Measurements from ENCODE around the gene CYB5R3. TPM values are rescaled to one million over a fixed set of nuclear protein-coding genes. Genes with fewer than 3 reads are reported as not detected.

Gene CYB5R3
- total RNA-seq, 4 donors from 2014 or later: 52.6 to 120 (median 75.5) TPM

DNA sequence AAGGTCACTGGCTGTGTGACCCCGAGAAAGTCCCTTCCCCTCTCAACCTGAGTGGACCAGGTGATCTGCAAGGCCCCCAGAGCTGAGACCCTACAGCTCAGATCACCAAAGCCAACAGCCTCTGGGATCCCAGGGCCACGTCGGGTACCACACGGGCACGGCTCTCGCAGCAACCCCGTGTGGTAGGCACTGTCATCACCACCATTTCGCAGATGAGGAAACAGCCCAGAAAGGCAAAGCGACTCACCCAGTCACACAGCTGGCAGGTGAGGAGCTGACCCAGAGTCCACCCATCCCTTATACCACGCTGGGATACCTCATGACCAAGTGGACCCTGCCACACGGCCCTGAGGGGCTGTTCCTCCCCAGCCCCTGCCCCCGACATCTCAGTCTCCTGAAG, 11.6 kb downstream of the CYB5R3 start:
- Histone ChIP-seq H3K36me3 (peaks cover 8 to 23% of the 10 kb centered on the region in 2 donors), H3K27me3 (no peaks in the 10 kb centered on the region), H3K4me1 (peaks cover 9 to 16% of the 10 kb centered on the region in 2 donors), H3K4me3 (replicated peaks in 1 of 3) (no peak overlapping the region), H3K9me3 (no peaks in the 10 kb centered on the region), H3K27ac (no peak overlapping the region)
- WGBS, 2 donors: 89 to 99% methylated on average over 6 to 11 of the region's 12 CpGs
- no peak for TF ChIP-seq POLR2A (IDR thresholded peaks at IDR 0.05)
- TF ChIP-seq, protein P1, sequence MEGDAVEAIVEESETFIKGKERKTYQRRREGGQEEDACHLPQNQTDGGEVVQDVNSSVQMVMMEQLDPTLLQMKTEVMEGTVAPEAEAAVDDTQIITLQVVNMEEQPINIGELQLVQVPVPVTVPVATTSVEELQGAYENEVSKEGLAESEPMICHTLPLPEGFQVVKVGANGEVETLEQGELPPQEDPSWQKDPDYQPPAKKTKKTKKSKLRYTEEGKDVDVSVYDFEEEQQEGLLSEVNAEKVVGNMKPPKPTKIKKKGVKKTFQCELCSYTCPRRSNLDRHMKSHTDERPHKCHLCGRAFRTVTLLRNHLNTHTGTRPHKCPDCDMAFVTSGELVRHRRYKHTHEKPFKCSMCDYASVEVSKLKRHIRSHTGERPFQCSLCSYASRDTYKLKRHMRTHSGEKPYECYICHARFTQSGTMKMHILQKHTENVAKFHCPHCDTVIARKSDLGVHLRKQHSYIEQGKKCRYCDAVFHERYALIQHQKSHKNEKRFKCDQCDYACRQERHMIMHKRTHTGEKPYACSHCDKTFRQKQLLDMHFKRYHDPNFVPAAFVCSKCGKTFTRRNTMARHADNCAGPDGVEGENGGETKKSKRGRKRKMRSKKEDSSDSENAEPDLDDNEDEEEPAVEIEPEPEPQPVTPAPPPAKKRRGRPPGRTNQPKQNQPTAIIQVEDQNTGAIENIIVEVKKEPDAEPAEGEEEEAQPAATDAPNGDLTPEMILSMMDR (IDR thresholded peaks at IDR 0.05): no peak
- no peak for DNase-seq
- intact Hi-C loops (cut with DNase I): no loop called here

GRCh38 chr22:42636506-42636905, 12.7 kb downstream of the CYB5R3 start:
- TF ChIP-seq, protein P1 (IDR thresholded peaks at IDR 0.05): no peak
- TF ChIP-seq POLR2A (IDR thresholded peaks at IDR 0.05): no peak
- WGBS, 2 donors: 89 to 90% methylated on average over 9 to 17 of the region's 17 CpGs
- Histone ChIP-seq H3K27me3 (no peaks in the 10 kb centered on the region), H3K27ac (peak overlapping the region in 2 of 3 donors; percentile 38 to 45), H3K4me3 (replicated peaks in 1 of 3) (no peak overlapping the region), H3K36me3 (peaks cover 15 to 29% of the 10 kb centered on the region in 2 donors), H3K9me3 (no peaks in the 10 kb centered on the region), H3K4me1 (peaks cover 9 to 16% of the 10 kb centered on the region in 2 donors)
- intact Hi-C loops (cut with DNase I): no loop called here
- DNase-seq: no peak

DNA sequence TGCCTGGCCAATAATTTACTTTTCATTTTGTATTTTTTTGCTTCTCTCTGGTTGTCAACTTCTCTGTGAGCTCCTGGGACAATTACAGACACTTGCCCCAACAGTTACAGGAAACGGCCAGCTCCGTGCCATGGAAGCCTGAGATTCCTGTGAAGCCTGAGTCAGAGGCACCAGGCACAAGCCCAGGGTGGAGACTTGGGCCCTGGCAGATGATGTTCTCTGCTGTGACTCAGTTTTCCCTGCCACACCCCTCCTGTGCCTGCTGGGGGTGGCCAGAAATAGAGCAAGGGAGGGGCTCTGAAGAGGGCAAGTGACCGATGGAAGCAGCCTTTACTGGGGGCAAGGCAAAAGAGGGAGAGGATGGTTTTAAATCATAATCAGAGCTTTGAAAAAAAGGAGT, 13.7 kb downstream of the CYB5R3 start:
- Histone ChIP-seq H3K9me3 (no peaks in the 10 kb centered on the region), H3K4me1 (peaks cover 9 to 16% of the 10 kb centered on the region in 2 donors), H3K27ac (peak overlapping the region in 2 of 3 donors; percentile 38 to 45), H3K27me3 (no peaks in the 10 kb centered on the region), H3K36me3 (peaks cover 24 to 38% of the 10 kb centered on the region in 2 donors), H3K4me3 (replicated peaks in 1 of 3) (no peak overlapping the region)
- intact Hi-C loops (cut with DNase I): no loop called here
- DNase-seq: no peak
- WGBS, 2 donors: 80 to 86% methylated on average over 3 of the region's 3 CpGs
- TF ChIP-seq, protein P1 (IDR thresholded peaks at IDR 0.05): no peak
- no peak for TF ChIP-seq POLR2A (IDR thresholded peaks at IDR 0.05)

- Histone ChIP-seq H3K27me3 (no peaks in the 10 kb centered on the region), H3K9me3 (no peaks in the 10 kb centered on the region), H3K27ac (no peak overlapping the region), H3K4me3 (replicated peaks in 1 of 3) (no peak overlapping the region), H3K36me3 (peaks cover 44 to 49% of the 10 kb centered on the region in 2 donors), H3K4me1 (peaks cover 0 to 7% of the 10 kb centered on the region in 2 donors)
- intact Hi-C loops (cut with DNase I): no loop called here
- DNase-seq: no peak
- 91 to 97% methylated on average over 9 of the region's 9 CpGs for WGBS, 2 donors
- TF ChIP-seq POLR2A (IDR thresholded peaks at IDR 0.05): no peak
- TF ChIP-seq, protein P1 (IDR thresholded peaks at IDR 0.05): no peak
Observed at GRCh38 chr22:42633013-42633412, 16.2 kb downstream of the CYB5R3 start.

- TF ChIP-seq, protein P1 (IDR thresholded peaks at IDR 0.05): no peak
- no peak for TF ChIP-seq POLR2A (IDR thresholded peaks at IDR 0.05)
- Histone ChIP-seq H3K27me3 (no peaks in the 10 kb centered on the region), H3K9me3 (no peaks in the 10 kb centered on the region), H3K27ac (no peak overlapping the region), H3K36me3 (peaks cover 53 to 59% of the 10 kb centered on the region in 2 donors), H3K4me1 (peaks cover 0 to 7% of the 10 kb centered on the region in 2 donors), H3K4me3 (replicated peaks in 1 of 3) (no peak overlapping the region)
- intact Hi-C loops (cut with DNase I): no loop called here
- 85 to 87% methylated on average over 10 to 11 of the region's 13 CpGs for WGBS, 2 donors
- DNase-seq: no peak
Observed at GRCh38 chr22:42632096-42632495, 17.1 kb downstream of the CYB5R3 start.

Data from thyroid gland (tissue), 4 donors.